ENCODE results near the gene DAP. TPM values are rescaled to one million over a fixed set of nuclear protein-coding genes. Genes with fewer than 3 reads are reported as not detected.

DAP gene
- total RNA-seq, 1 donor from 2014 or later = 235 TPM

DNA sequence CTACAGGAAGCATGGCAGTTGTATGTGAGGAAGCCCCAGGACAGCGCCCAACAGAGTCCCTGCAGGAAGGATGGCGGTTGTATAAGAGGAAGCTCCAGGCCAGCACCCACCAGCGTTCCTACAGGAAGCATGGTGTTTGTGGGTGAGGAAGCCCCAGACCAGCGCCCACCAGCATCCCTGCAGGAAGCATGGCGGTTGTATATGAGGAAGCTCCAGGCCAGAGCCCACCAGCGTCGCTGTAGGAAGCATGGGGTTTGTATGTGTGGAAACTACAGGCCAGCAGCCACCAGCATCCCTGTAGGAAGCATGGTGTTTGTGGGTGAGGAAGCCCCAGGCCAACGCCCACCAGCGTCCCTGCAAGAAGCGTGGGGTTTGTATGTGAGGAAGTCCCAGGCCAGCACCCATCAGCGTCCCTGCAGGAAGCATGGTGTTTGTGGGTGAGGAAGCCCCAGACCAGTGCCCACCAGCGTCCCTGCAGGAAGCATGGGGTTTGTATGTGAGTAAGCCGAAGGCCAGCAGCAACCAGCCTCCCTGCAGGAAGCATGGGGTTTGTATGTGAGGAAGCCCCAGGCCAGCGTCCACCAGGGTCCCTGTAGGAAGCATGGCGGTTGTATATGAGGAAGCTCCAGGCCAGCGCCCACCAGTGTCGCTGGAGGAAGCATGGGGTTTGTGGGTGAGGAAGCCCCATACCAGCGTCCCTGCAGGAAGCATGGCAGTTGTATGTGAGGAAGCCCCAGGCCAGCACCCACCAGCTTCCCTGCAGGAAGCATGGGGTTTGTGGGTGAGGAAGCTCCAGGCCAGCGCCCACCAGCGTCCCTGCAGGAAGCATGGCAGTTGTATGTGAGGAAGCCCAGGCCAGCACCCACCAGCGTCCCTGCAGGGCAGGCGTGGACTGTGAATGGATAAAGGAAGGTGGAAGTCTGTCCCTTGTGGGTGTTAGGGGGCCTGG lies 79.0 kb downstream of the DAP start:
- H3K27me3 Mint-ChIP-seq (ENCODE audit: low read depth) = no peaks in the 10 kb centered on the region
- TF ChIP-seq, protein P1, sequence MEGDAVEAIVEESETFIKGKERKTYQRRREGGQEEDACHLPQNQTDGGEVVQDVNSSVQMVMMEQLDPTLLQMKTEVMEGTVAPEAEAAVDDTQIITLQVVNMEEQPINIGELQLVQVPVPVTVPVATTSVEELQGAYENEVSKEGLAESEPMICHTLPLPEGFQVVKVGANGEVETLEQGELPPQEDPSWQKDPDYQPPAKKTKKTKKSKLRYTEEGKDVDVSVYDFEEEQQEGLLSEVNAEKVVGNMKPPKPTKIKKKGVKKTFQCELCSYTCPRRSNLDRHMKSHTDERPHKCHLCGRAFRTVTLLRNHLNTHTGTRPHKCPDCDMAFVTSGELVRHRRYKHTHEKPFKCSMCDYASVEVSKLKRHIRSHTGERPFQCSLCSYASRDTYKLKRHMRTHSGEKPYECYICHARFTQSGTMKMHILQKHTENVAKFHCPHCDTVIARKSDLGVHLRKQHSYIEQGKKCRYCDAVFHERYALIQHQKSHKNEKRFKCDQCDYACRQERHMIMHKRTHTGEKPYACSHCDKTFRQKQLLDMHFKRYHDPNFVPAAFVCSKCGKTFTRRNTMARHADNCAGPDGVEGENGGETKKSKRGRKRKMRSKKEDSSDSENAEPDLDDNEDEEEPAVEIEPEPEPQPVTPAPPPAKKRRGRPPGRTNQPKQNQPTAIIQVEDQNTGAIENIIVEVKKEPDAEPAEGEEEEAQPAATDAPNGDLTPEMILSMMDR (IDR thresholded peaks at IDR 0.05) = no peak
- DNase-seq (ENCODE audit: low spot score) = peak; percentile 77
- peaks cover 35% of the 10 kb centered on the region for H3K36me3 Mint-ChIP-seq (ENCODE audit: low read depth)
- H3K9me3 Mint-ChIP-seq (ENCODE audit: low read depth) = peaks cover 15% of the 10 kb centered on the region
- H3K4me1 Mint-ChIP-seq (ENCODE audit: low read depth) = peaks cover 17% of the 10 kb centered on the region
- H3K4me3 Mint-ChIP-seq (ENCODE audit: unreplicated experiment) = no peak overlapping the region
- no peak overlapping the region for H3K27ac Mint-ChIP-seq (ENCODE audit: unreplicated experiment)

DNA sequence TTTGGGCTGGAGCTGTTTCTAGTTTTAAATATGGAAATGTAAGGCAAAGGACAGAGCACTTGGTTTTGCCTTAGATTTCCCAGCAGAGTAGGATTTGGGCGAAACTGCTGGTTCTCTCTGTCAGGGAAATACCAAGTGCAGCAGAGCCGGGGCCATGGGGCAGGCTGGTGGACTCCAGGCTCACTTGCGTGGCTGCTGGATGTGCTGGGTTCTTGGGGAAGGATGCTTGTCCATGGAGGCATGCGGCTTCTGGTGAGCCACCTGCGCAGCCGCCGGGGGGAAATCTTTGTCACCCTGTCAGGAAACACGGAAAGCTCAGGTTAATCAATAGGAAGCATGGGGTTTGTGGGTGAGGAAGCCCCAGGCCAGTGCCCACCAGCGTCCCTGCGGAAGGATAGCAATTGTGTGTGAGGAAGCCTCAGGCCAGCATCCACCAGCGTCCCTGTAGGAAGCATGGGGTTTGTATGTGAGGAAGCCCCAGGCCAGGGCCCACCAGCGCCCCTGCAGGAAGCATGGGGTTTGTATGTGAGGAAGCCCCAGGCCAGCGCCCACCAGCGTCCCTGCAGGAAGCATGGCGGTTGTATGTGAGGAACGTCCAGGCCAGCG lies 80.1 kb downstream of the DAP start:
- H3K27me3 Mint-ChIP-seq (ENCODE audit: low read depth) = no peaks in the 10 kb centered on the region
- H3K4me3 Mint-ChIP-seq (ENCODE audit: unreplicated experiment) = no peak overlapping the region
- H3K9me3 Mint-ChIP-seq (ENCODE audit: low read depth) = peaks cover 7% of the 10 kb centered on the region
- TF ChIP-seq, protein P1 (IDR thresholded peaks at IDR 0.05) = no peak
- H3K4me1 Mint-ChIP-seq (ENCODE audit: low read depth) = peaks cover 17% of the 10 kb centered on the region
- H3K36me3 Mint-ChIP-seq (ENCODE audit: low read depth) = peaks cover 32% of the 10 kb centered on the region
- DNase-seq (ENCODE audit: low spot score) = peak; percentile 71
- H3K27ac Mint-ChIP-seq (ENCODE audit: unreplicated experiment) = no peak overlapping the region

GRCh38 chr5:10679336-10679988 lies 81.6 kb downstream of the DAP start:
- peaks cover 17% of the 10 kb centered on the region for H3K4me1 Mint-ChIP-seq (ENCODE audit: low read depth)

DNA sequence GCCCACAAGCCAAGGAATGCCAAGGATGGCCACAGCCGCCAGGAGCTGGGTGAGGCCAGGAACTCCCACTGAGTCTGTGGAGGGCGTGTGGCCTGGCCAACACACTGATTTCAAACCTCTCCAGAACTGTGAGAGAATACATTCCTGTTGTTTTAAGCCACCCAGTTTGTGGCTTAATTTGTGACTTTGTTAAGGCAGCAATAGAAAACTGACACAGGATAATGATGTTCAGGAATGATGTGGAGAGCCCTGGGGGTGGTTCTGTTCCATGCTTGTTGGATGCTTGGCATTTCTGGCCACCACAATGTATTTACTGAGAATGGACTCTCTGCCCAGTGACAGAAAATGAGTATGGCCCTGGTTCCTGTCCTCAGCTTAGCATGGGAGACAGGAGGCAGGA lies 82.8 kb downstream of the DAP start:
- H3K36me3 Mint-ChIP-seq (ENCODE audit: low read depth) = peaks cover 29% of the 10 kb centered on the region
- peak overlapping the region; percentile 42 for H3K27ac Mint-ChIP-seq (ENCODE audit: unreplicated experiment)
- H3K4me1 Mint-ChIP-seq (ENCODE audit: low read depth) = peaks cover 17% of the 10 kb centered on the region
- H3K9me3 Mint-ChIP-seq (ENCODE audit: low read depth) = peaks cover 7% of the 10 kb centered on the region
- no peaks in the 10 kb centered on the region for H3K27me3 Mint-ChIP-seq (ENCODE audit: low read depth)
- TF ChIP-seq, protein P1 (IDR thresholded peaks at IDR 0.05) = no peak
- H3K4me3 Mint-ChIP-seq (ENCODE audit: unreplicated experiment) = no peak overlapping the region
- DNase-seq (ENCODE audit: low spot score) = peak; percentile 36

More at GRCh38 chr5:10679336-10679988, 81.6 kb downstream of the DAP start:
- H3K9me3 Mint-ChIP-seq (ENCODE audit: low read depth) = peaks cover 7% of the 10 kb centered on the region
- peaks cover 29% of the 10 kb centered on the region for H3K36me3 Mint-ChIP-seq (ENCODE audit: low read depth)
- H3K27me3 Mint-ChIP-seq (ENCODE audit: low read depth) = no peaks in the 10 kb centered on the region
- no peak overlapping the region for H3K4me3 Mint-ChIP-seq (ENCODE audit: unreplicated experiment)
- DNase-seq (ENCODE audit: low spot score) = peak; percentile 81
- no peak overlapping the region for H3K27ac Mint-ChIP-seq (ENCODE audit: unreplicated experiment)
- TF ChIP-seq, protein P1 (IDR thresholded peaks at IDR 0.05) = no peak

GRCh38 chr5:10677533-10677932 lies 83.5 kb downstream of the DAP start:
- Mint-ChIP-seq H3K36me3 (ENCODE audit: low read depth) (peaks cover 27% of the 10 kb centered on the region), H3K4me1 (ENCODE audit: low read depth) (peaks cover 17% of the 10 kb centered on the region), H3K4me3 (ENCODE audit: unreplicated experiment) (no peak overlapping the region), H3K9me3 (ENCODE audit: low read depth) (peaks cover 7% of the 10 kb centered on the region), H3K27me3 (ENCODE audit: low read depth) (no peaks in the 10 kb centered on the region), H3K27ac (ENCODE audit: unreplicated experiment) (peak overlapping the region; percentile 42)
- DNase-seq (ENCODE audit: low spot score) = no peak
- TF ChIP-seq, protein P1 (IDR thresholded peaks at IDR 0.05) = no peak
